Erythroblast (primary cell): ENCODE results near the gene SMIM33.

Experiments used
- DNase-seq, 2 experiments: peaks; one replicate each; lab custom pipeline; 2025; lab: John Stamatoyannopoulos, UW
- GATA1 ChIP-seq: IDR thresholded peaks from 2 replicates; pipeline ENCODE4 v1.6.1; 2011; ENCODE audit warnings: low read depth, mild to moderate bottlenecking, control low read depth, low read length, moderate library complexity
- POLR2A ChIP-seq: IDR thresholded peaks from 2 replicates; pipeline ENCODE4 v1.6.1; 2011; ENCODE audit warnings: mild to moderate bottlenecking, low read length

SMIM33 gene

DNA sequence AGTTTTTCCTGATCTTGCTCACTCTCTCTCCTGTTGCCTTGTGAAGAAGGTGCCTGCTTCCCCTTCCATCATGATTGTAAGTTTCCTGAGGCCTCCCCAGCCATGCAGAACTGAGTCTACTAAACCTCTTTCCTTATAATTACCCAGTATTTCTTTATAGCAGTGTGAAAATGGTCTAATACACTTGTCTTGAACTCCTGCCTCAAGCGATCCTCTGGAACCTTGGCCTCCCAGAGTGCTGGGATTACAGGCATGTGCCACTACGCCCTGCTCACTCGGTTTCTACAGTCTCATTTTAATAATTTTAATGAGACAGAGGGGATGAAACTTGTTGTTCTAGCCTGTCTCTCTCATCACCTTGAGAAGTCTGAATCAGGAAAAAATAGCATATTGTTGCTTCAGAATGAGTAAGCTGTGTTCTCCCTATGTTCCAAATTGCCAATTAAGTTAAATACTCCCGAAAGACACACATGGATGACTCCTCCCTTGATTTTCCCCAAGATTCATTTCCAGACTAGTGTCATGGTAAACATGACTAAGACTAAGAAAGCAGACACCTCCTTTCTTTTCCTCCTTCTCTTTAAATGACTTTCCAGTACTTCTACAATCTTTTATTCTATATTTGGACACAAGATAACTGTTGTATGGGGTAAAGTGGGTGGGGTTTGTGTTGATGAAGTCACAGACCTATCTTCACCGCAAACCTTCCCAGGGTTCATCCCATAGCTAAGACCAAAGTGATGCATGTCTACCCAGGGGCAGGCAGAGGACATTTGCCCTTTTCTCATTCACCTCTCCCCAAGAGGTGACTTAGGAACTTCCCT is 23.6 kb upstream of the SMIM33 start:
- no peak for DNase-seq

DNA sequence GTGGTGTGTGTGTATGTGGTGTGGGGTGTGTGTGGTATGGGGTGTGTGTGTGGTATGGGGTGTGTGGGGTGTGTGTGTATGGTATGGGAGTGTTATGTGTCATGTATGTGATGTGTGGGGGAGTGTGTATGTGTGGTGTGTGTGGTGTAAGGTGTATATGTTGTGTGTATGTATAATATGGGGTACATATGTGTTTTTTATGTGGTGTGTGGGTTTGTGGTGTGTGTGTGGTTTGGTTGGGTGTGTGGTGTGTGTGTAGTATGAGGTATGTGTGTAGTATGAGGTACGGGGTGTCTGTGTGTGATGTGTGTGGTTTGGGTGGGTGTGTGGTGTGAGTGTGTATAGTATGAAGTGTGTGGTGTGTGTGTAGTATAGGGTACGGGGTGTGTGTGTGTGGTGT is 19.6 kb upstream of the SMIM33 start:
- TF ChIP-seq POLR2A (no peak), GATA1 (no peak)
- DNase-seq, result no peak

More for the DNA sequence above, 23.6 kb upstream of the SMIM33 start:
- no peak for TF ChIP-seq GATA1
- peak; percentile 36 for TF ChIP-seq POLR2A

DNA sequence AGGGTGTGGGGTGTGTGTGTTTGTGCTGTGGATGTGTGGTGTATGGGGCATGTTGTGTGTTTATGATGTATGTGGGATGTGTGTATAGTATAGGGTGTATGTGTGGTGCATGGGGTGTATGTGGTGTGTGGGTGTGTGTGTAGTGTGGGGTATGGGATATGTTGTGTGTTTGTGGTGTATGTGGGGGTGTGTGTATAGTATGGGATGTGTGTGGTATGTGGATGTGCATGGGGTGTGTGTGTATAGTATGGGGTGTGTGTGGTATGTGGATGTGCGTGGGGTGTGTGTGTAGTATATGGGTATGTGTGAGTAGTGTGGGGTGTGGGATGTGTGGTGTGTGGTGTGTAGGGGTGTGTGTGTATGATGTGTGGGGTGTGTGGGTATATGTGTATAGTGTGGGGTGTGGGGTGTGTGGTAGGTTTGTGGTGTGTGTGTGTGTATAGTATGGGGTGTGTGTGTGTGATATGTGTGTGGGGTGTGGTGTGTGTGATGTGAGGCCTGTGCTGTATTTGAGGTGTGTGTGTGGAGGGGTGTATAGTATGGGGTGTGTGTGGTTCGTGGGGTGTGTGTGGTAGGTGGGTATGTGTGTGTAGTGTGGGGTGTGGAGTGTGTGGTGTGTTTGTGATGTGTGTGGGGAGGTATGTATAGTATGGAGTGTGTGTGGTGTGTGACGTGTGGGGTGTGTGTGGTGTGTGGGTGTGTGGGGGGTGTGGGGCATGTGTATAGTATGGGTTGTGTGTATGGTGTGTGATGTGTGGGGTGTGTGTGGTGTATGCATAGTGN is 18.7 kb upstream of the SMIM33 start:
- DNase-seq, result no peak
- no peak for TF ChIP-seq GATA1
- TF ChIP-seq POLR2A, result no peak

DNA sequence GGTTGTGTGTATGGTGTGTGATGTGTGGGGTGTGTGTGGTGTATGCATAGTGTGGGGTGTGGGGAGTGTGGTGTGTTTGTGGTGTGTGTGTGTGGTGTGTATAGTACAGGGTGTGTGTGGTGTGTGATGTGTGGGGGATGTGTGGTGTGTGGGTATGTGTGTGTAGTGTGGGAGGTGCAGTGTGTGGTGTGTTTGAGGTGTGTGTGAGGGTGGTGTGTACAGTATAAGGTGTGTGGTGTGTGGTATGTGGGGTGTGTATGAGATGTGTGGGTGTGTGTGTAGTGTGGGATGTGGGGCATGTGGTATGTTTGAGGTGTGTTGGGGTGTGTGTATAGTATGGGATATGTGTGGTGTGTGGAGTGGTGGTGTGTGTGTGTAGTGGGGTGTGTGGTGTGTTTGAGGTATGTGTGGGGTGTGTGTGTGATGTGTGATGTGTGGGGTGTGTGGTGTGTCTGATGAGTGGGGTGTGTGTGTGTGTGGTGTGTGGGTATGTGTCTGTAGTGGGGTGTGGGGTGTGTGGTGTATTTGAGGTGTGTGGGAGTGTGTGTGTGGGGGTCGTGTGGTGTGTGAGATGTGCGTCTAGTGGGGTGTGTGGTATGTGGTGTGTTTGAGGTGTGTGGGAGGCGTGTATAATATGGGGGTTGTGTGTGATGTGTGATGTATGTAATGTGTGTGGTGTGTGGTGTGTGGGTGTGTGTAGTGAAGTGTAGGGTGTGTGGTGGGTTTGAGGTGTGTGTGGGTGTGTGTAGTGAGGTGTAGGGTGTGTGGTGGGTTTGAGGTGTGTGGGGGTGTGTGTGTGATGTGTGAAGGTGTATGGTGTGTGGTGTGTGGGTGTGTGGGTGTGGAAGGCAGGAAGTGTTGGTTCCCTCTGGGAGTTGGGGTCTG is 16.9 kb upstream of the SMIM33 start:
- peak in 1 of 2 experiments; percentile 29 for DNase-seq
- TF ChIP-seq GATA1 (no peak), POLR2A (no peak)

DNA sequence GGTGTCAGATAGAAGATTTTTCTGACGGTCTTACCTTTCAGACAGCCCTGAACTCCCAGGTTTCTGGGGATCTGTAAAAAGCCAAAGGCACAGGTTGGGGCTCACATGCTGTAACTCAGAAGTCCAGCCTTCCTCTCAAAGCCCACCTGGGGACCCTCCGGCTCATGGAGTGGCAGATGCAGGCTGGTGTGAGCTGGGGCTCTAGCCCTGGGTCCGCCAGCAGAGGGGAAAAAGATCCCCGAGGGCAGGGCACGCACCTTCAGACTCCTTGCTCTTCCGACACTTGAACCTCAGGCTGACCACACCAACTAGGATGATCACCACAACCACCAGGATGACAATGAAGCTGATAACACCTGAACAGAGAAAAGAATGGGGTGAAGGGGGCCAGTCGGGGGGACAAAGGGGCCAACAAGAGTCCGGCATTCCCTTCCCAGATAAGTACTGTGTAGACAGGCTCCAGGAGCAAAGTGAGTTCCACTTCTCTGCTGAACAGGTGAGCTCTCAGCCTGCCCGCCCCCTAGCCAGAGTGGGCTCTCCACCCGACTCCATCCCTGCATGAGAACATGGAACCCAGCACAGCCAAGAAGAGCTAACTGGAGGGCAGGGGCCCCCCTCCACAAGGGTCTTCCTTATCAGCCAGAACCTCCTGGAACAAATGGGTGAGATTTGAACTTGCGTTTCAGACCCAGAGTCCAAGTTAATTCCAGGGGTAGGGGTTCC is 16.1 kb upstream of the SMIM33 start:
- TF ChIP-seq POLR2A (no peak), GATA1 (no peak)
- no peak for DNase-seq

DNA sequence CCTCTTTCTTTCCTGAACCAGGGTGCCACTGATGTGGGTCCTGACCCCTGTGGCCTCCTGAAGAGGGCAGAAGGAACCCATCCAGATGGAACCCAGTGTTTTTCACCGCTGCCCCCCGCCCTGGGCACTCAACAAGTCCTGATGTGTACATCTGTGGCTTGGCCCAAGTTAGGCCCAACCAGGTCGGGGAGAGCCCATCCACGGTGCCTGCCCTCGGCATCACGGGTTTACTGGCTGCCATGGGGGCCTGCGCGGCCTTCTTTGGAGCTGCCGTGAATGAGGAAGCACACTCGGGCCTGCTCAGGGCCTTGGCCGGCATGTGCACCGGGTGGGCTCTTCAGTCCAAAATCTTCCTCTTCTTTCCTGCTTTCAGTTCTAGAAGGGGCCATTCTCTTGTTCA is 14.0 kb upstream of the SMIM33 start:
- no peak for DNase-seq
- TF ChIP-seq POLR2A (no peak), GATA1 (no peak)

DNA sequence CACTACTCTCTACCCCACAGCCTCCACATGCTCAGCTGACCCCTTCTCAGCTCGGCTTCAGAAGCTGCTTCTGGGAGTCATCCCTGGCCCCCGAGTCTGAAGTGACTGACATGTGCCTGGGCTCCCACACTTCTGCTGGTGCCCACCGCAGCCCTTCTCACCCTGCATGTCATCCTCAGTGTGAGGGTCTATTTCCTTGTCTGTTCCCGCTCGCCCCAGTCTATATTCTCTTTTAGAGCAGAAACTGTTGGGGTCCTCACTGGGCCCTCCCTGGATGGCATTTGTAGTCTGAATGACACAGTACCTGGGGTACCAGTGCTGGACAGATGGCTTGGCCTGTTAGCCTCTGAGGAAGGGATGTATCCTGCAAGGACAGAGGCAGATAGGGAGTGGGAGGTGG is 13.6 kb upstream of the SMIM33 start:
- TF ChIP-seq POLR2A, result no peak
- no peak for DNase-seq

DNA sequence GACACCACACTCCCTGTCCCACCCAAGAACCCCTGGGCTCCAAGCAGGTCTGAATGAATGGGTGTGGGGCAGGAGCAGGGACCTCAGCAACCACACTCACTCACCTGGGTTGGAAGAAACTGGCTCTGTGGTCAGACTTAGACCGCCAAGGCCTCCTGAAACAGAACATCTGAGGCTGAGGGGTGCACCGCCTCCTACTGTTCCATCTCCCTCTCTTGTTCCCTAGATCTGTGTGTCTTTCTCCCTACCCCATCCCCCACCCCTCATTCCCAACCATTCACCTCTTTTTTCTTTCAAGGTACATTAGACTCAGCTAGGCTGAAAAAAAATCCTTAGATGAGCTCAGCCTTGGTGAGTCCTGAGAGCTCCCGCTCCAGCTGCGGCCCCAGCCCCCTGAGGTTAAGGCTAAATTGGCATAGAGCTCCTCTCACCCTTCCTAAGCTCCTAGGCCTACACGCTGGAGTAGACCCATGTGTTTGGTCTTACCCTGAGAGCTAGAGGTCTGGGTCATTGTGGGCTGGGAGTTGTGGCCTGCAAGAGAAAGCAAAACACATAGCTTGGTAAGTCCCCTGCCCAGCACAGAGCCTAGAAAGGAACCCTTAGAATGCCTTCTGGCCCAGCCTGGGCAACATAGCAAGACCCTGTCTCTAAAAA is 13.0 kb upstream of the SMIM33 start:
- DNase-seq, result no peak
- no peak for TF ChIP-seq POLR2A
- no peak for TF ChIP-seq GATA1

DNA sequence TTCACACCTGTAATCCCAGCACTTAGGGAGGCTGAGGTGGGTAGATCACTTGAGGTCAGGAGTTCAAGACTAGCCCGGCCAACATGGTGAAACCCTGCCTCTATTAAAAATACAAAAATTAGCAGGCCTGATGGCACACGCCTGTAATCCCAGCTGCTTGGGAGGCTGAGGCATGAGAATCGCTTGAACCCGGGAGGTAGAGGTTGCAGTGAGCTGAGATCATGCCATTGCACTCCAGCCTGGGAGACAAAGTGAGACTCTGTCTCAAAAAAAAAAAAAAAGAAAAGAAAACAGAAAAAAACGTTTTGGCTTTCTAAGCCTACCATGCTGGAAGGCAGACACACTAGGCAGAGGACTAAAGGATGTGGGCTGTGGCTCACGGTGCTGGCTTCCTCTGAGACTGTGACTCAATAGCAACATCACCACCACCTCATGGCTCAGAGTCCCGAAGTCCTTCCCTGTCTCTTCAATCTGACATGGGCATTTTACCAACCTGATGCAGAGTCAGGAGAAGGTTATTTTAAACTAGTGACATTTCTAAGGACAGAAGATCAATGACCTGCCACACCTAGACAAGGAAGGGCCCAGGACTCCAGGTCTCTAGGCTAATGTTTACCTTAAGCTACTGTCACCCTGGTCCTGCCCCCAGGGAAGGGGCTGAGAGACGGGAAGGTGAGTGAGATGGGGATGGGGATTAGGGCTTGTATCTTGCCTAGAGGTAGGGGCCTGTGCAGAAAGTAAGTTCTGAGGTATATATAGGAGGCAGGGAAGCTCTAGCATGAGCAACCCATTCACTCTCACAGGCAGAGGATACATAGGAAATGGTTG is 12.0 kb upstream of the SMIM33 start:
- TF ChIP-seq GATA1 (no peak), POLR2A (no peak)
- DNase-seq, result no peak

DNA sequence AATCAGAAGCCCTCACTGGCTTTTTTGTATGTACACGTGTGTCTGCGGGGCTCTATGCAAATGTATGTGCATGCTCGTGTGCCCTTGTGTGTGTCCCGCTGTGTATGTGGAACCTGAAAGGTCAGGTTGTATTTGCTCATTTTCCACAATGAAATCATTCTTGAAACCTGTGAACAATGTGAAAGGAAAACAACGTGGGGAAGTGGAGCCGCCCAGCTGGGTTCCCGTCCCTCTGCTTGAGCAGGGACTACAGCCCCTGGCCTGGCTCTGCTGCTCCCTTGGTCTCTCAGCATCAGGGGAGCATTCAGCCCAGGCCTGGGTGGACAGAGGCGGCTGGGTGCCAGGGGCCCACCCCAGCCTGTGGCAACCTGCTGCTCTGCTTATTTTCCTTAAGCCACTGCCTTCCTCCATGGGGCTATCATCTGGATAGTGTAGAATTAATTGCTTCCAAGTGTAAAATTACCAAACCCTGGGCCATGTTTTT is 11.3 kb upstream of the SMIM33 start:
- TF ChIP-seq POLR2A, result no peak
- TF ChIP-seq GATA1, result no peak
- DNase-seq, result no peak

DNA sequence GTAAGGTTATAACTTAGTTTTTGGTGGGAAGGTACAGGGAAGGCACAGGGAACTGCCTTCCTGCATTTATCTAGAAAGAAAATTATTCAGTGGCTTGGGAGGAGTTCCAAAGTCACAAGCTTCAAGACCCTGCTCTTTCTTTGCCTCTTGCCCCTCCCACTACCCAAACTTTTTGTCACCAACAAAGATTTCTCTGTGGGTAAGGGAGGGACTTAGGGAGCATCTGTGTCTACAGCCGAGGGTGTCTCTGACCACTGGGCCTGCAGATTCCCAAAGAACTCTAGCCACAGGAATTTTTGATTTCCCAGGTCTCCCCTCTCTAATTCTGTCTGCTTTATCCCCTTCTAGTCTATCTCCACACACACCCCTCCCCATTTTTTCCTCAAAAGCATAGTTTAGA is 10.3 kb upstream of the SMIM33 start:
- DNase-seq, result no peak
- TF ChIP-seq GATA1, result no peak
- TF ChIP-seq POLR2A, result no peak
